Measurements from ENCODE around the gene U2AF1L4. TPM values are rescaled to one million over a fixed set of nuclear protein-coding genes. Genes with fewer than 3 reads are reported as not detected.

The U2AF1L4 gene
- total and polyA plus RNA-seq, 2 donors (not counting 3 experiments of a cell fraction or from before 2014, with no cell fraction given): 5.6 to 13.5 TPM

- peaks cover 12% of the 10 kb centered on the region for H3K79me2 ChIP-seq (ENCODE audit: control insufficient read depth, insufficient read depth, low read length)
- no peaks in the 10 kb centered on the region for H3K9me3 ChIP-seq (replicated peaks; ENCODE audit: control insufficient read depth, insufficient read depth, low read length)
- no TSS peak for BruUV-seq (replicated peaks)
- no peak for FAIRE-seq
- dilution Hi-C loops (cut with MboI; ENCODE audit: extremely low pct_ligation_motif_present, low sequenced_read_pairs) (no loop called here), intact Hi-C loops (cut with micrococcal nuclease) (no loop called here)
- peaks cover 0 to 13% of the 10 kb centered on the region in 2 experiments for H3K36me3 ChIP-seq (ENCODE audit: control insufficient read depth in 2 of 2, extremely low read depth in 1 of 2, insufficient read depth in 2 of 2, low read length in 2 of 2)
- TF ChIP-seq GATA2 (IDR thresholded peaks at IDR 0.05; ENCODE audit: insufficient read depth, insufficient read length, low read depth, low read length) (no peak), FOS (IDR thresholded peaks at IDR 0.05; ENCODE audit: borderline replicate concordance, insufficient read depth, low read length) (no peak), POLR2A (IDR thresholded peaks at IDR 0.05; ENCODE audit: low read depth, low read length) (no peak), JUN (IDR thresholded peaks at IDR 0.05; ENCODE audit: borderline replicate concordance, insufficient read depth, insufficient read length, low read depth) (no peak), CTCF (IDR thresholded peaks at IDR 0.05; ENCODE audit: extremely low read depth in 1 of 2, insufficient read depth in 1 of 2, low read depth in 1 of 2, low read length in 2 of 2) (no peak), MYC (IDR thresholded peaks at IDR 0.05; ENCODE audit: low read depth, low read length) (no peak), POLR2AphosphoS5 (IDR thresholded peaks at IDR 0.05; ENCODE audit: insufficient read depth, low read depth, low read length) (no peak), EZH2 (IDR thresholded peaks at IDR 0.05; ENCODE audit: borderline replicate concordance, low read depth, low read length, severe bottlenecking) (no peak), MAX (IDR thresholded peaks at IDR 0.05; ENCODE audit: insufficient read depth, insufficient read length) (no peak)
- DNase-seq (ENCODE audit: low read depth, low spot score): no peak
- no peaks in the 10 kb centered on the region for H4K20me1 ChIP-seq (replicated peaks; ENCODE audit: control insufficient read depth, extremely low read depth, insufficient read depth, low read length)
- POLR2A ChIA-PET: no interaction called here
- H3K4me1 ChIP-seq (ENCODE audit: control insufficient read depth, extremely low read depth, insufficient read depth, low read length): peaks cover 20% of the 10 kb centered on the region
- no peaks in the 10 kb centered on the region for H3K9me1 ChIP-seq (replicated peaks; ENCODE audit: control insufficient read depth, extremely low read depth, insufficient read depth, low read length)
- no peak overlapping the region for H3K27ac ChIP-seq (ENCODE audit: insufficient read depth, low read depth, low read length)
- no peak overlapping the region for H3K4me2 ChIP-seq (ENCODE audit: insufficient read depth, low read length)
- no peak overlapping the region for H3K9ac ChIP-seq (replicated peaks; ENCODE audit: extremely low read depth, insufficient read depth, low read length)
- no peaks in the 10 kb centered on the region for H3K27me3 ChIP-seq (ENCODE audit: control insufficient read depth in 2 of 2, insufficient read depth in 2 of 2, low read length in 2 of 2)
- CTCF ChIA-PET: no interaction called here
- no peak overlapping the region for H2AFZ ChIP-seq (ENCODE audit: low read depth, low read length)
- no peak overlapping the region for H3K4me3 ChIP-seq (replicated peaks in 1 of 3; ENCODE audit: insufficient read depth in 1 of 3, low read depth in 1 of 3, low read length in 3 of 3)
These were observed 7.6 kb upstream of the U2AF1L4 start for GRCh38 chr19:35752746-35753350.
